Liver (tissue), 9 donors: ENCODE results near the gene BCL2. TPM values are rescaled to one million over a fixed set of nuclear protein-coding genes. Genes with fewer than 3 reads are reported as not detected.

Experiments used
- DNase-seq: peaks from one replicate; pipeline ENCODE4 v3.0.0-alpha.2; 2017; ENCODE audit warnings: low spot score
- H3K27ac ChIP-seq, 2 donors: one replicate each; pipeline ENCODE4 v1.7.0; 2013; ENCODE audit warnings: inconsistent platforms in 2 of 2, low read length in 2 of 2, control low read depth in 1 of 2, low read depth in 1 of 2, mild to moderate bottlenecking in 1 of 2
- H3K27me3 ChIP-seq, 4 donors: one replicate each; pipeline versions ENCODE4 v1.6.1 to v1.7.0; 2013; ENCODE audit warnings: low read length in 3 of 4, inconsistent platforms in 1 of 4, mild to moderate bottlenecking in 1 of 4, moderate library complexity in 1 of 4; ENCODE audit not compliant: control insufficient read depth in 4 of 4, insufficient read depth in 4 of 4
- H3K36me3 ChIP-seq, 4 donors: one replicate each; pipeline versions ENCODE4 v1.6.1 to v1.7.0; 2013; ENCODE audit warnings: low read length in 3 of 4, mild to moderate bottlenecking in 3 of 4, low read depth in 1 of 4, moderate library complexity in 1 of 4; ENCODE audit not compliant: control insufficient read depth in 4 of 4, insufficient read depth in 3 of 4
- H3K4me1 ChIP-seq, 4 donors: one replicate each; pipeline versions ENCODE4 v1.6.1 to v1.7.0; 2013; ENCODE audit warnings: low read length in 3 of 4, mild to moderate bottlenecking in 3 of 4, moderate library complexity in 1 of 4; ENCODE audit not compliant: control insufficient read depth in 4 of 4, insufficient read depth in 4 of 4
- H3K4me3 ChIP-seq, 3 donors: one replicate each; pipeline versions ENCODE4 v1.6.1 to v1.7.0; 2013; ENCODE audit warnings: low read length in 3 of 3, control low read depth in 1 of 3, low read depth in 1 of 3, mild to moderate bottlenecking in 1 of 3
- H3K9ac ChIP-seq, 2 donors: one replicate each; pipeline ENCODE4 v1.7.0; 2013; ENCODE audit warnings: low read length in 2 of 2, mild to moderate bottlenecking in 2 of 2, moderate library complexity in 2 of 2, control low read depth in 1 of 2, low read depth in 1 of 2
- H3K9me3 ChIP-seq, 4 donors: one replicate each; pipeline versions ENCODE4 v1.6.1 to v1.7.0; 2013; ENCODE audit warnings: low read length in 3 of 4; ENCODE audit not compliant: control insufficient read depth in 4 of 4
- EGR1 ChIP-seq, 2 donors: IDR thresholded peaks; 2 replicates each; pipeline ENCODE4 v1.6.1; 2016 to 2018; ENCODE audit warnings: antibody characterized with exemption in 2 of 2, low read depth in 2 of 2
- FOXA1 ChIP-seq: IDR thresholded peaks from 2 replicates; pipeline ENCODE4 v1.6.1; 2016; ENCODE audit warnings: antibody characterized with exemption
- FOXA2 ChIP-seq: IDR thresholded peaks from 2 replicates; pipeline ENCODE4 v1.6.1; 2016; ENCODE audit warnings: antibody characterized with exemption
- GABPA ChIP-seq, 2 donors: IDR thresholded peaks in 1 of 2; conservative IDR thresholded peaks in 1 of 2; 2 replicates each; pipeline ENCODE4 v1.6.1; 2016; ENCODE audit warnings: antibody characterized with exemption in 2 of 2, mild to moderate bottlenecking in 1 of 2, moderate library complexity in 1 of 2
- HNF4A ChIP-seq, 2 donors: conservative IDR thresholded peaks; 2 replicates each; pipeline ENCODE4 v1.6.1; 2016; ENCODE audit warnings: antibody characterized with exemption in 2 of 2, mild to moderate bottlenecking in 2 of 2
- HNF4G ChIP-seq: IDR thresholded peaks from 2 replicates; pipeline ENCODE4 v1.6.1; 2016; ENCODE audit warnings: antibody characterized with exemption
- JUND ChIP-seq, 2 donors: IDR thresholded peaks; 2 replicates each; pipeline ENCODE4 v1.6.1; 2016; ENCODE audit warnings: antibody characterized with exemption in 2 of 2
- NR2F2 ChIP-seq: IDR thresholded peaks from 2 replicates; pipeline ENCODE4 v1.6.1; 2016; ENCODE audit warnings: antibody characterized with exemption
- RAD21 ChIP-seq, 2 donors: IDR thresholded peaks; 2 replicates each; pipeline ENCODE4 v1.6.1; 2016; ENCODE audit warnings: antibody characterized with exemption in 2 of 2, mild to moderate bottlenecking in 2 of 2
- RXRA ChIP-seq, 2 donors: IDR thresholded peaks; 2 replicates each; pipeline ENCODE4 v1.6.1; 2017 to 2018; ENCODE audit warnings: antibody characterized with exemption in 2 of 2, mild to moderate bottlenecking in 1 of 2
- SP1 ChIP-seq: IDR thresholded peaks from 2 replicates; pipeline ENCODE4 v1.6.1; 2018; ENCODE audit warnings: antibody characterized with exemption, mild to moderate bottlenecking
- TAF1 ChIP-seq: conservative IDR thresholded peaks from 2 replicates; pipeline ENCODE4 v1.6.1; 2016; ENCODE audit warnings: antibody characterized with exemption, mild to moderate bottlenecking
- YY1 ChIP-seq: IDR thresholded peaks from 2 replicates; pipeline ENCODE4 v1.6.1; 2016; ENCODE audit warnings: antibody characterized with exemption, mild to moderate bottlenecking
- WGBS: extraction: QIAGEN DNeasy Blood & Tissue Kit; methylation state at CpG from one replicate; pipeline ENCODE4 v1.1.7; 2013; 5-methylcytosine and 5-hydroxymethylcytosine counted together
- polyA plus RNA-seq, 2 donors: library from polyadenylated mRNA; stranded (reverse) in 1 of 2; unstranded in 1 of 2; fragments of 200-250 nt in 1 of 2; fragments of >200 nt in 1 of 2; fragmentation: Nextera tagmentation in 1 of 2; extraction: Ambion mirVana in 1 of 2; gene quantifications; one replicate each; pipeline versions ENCODE4 v1.2.1 to v1.2.3, GENCODE V29; 2013 to 2015
- total RNA-seq, 2 donors: library from RNA; depleted of rRNA; stranded (reverse); fragments of >200 nt; gene quantifications; one replicate each; pipeline ENCODE4 v1.2.3, GENCODE V29; 2014
- TF ChIP-seq, protein P1 (sequence below): fragments of 150-350 bp; IDR thresholded peaks from 2 replicates; pipeline ENCODE4 v1.5.1; 2017; ENCODE audit warnings: improper control_type of control experiment, low read depth, low read length; ENCODE audit not compliant: missing input control
- TF ChIP-seq, protein P2 (sequence below): IDR thresholded peaks from 2 replicates; pipeline ENCODE4 v1.6.1; 2016; ENCODE audit warnings: antibody characterized with exemption
- TF ChIP-seq, protein P3 (sequence below): IDR thresholded peaks from 2 replicates; pipeline ENCODE4 v1.6.1; 2016; ENCODE audit warnings: antibody characterized with exemption
- TF ChIP-seq, protein P4 (sequence below): IDR thresholded peaks from 2 replicates; pipeline ENCODE4 v1.6.1; 2016; ENCODE audit warnings: antibody characterized with exemption
- TF ChIP-seq, protein P5 (sequence below): IDR thresholded peaks from 2 replicates; pipeline ENCODE4 v1.6.1; 2016; ENCODE audit warnings: antibody characterized with exemption, mild to moderate bottlenecking
- donor health status: healthy.
- donor health status: healthy.
- donor health status: healthy.
- donor health status: healthy.
- donor health status: healthy.

The BCL2 gene
- total and polyA plus RNA-seq, 4 donors = 0.40 to 3.9 (median 1.4) TPM

GRCh38 chr18:63089041-63089440, 230.5 kb downstream of the BCL2 start:
- WGBS = 83% methylated on average over 11 of the region's 11 CpGs
- Histone ChIP-seq H3K4me3 (no peak overlapping the region), H3K4me1 (no peaks in the 10 kb centered on the region), H3K9ac (no peak overlapping the region), H3K27ac (no peak overlapping the region), H3K27me3 (no peaks in the 10 kb centered on the region), H3K9me3 (no peaks in the 10 kb centered on the region), H3K36me3 (no peaks in the 10 kb centered on the region)
- no peak for DNase-seq
- TF ChIP-seq JUND (IDR thresholded peaks at IDR 0.05) (no peak), SP1 (no peak), YY1 (no peak), TAF1 (no peak), NR2F2 (no peak), FOXA1 (no peak), RAD21 (IDR thresholded peaks at IDR 0.05) (no peak)
- TF ChIP-seq, protein P1, sequence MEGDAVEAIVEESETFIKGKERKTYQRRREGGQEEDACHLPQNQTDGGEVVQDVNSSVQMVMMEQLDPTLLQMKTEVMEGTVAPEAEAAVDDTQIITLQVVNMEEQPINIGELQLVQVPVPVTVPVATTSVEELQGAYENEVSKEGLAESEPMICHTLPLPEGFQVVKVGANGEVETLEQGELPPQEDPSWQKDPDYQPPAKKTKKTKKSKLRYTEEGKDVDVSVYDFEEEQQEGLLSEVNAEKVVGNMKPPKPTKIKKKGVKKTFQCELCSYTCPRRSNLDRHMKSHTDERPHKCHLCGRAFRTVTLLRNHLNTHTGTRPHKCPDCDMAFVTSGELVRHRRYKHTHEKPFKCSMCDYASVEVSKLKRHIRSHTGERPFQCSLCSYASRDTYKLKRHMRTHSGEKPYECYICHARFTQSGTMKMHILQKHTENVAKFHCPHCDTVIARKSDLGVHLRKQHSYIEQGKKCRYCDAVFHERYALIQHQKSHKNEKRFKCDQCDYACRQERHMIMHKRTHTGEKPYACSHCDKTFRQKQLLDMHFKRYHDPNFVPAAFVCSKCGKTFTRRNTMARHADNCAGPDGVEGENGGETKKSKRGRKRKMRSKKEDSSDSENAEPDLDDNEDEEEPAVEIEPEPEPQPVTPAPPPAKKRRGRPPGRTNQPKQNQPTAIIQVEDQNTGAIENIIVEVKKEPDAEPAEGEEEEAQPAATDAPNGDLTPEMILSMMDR = no peak
- TF ChIP-seq, protein P2, sequence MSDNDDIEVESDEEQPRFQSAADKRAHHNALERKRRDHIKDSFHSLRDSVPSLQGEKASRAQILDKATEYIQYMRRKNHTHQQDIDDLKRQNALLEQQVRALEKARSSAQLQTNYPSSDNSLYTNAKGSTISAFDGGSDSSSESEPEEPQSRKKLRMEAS = no peak
- TF ChIP-seq, protein P3, sequence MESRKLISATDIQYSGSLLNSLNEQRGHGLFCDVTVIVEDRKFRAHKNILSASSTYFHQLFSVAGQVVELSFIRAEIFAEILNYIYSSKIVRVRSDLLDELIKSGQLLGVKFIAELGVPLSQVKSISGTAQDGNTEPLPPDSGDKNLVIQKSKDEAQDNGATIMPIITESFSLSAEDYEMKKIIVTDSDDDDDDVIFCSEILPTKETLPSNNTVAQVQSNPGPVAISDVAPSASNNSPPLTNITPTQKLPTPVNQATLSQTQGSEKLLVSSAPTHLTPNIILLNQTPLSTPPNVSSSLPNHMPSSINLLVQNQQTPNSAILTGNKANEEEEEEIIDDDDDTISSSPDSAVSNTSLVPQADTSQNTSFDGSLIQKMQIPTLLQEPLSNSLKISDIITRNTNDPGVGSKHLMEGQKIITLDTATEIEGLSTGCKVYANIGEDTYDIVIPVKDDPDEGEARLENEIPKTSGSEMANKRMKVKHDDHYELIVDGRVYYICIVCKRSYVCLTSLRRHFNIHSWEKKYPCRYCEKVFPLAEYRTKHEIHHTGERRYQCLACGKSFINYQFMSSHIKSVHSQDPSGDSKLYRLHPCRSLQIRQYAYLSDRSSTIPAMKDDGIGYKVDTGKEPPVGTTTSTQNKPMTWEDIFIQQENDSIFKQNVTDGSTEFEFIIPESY = no peak

GRCh38 chr18:63088262-63088661, 231.3 kb downstream of the BCL2 start:
- Histone ChIP-seq H3K36me3 (no peaks in the 10 kb centered on the region), H3K9ac (no peak overlapping the region), H3K4me3 (no peak overlapping the region), H3K9me3 (no peaks in the 10 kb centered on the region), H3K4me1 (no peaks in the 10 kb centered on the region), H3K27me3 (no peaks in the 10 kb centered on the region), H3K27ac (no peak overlapping the region)
- 75% methylated on average over 7 of the region's 7 CpGs for WGBS
- no peak for DNase-seq
- TF ChIP-seq RXRA (IDR thresholded peaks at IDR 0.05) (no peak), HNF4A (conservative IDR thresholded peaks at IDR 0.05) (no peak), YY1 (no peak), GABPA (IDR thresholded peaks at IDR 0.05 in 1 of 2, conservative IDR thresholded peaks at IDR 0.05 in 1 of 2) (no peak), TAF1 (no peak), FOXA2 (no peak), EGR1 (IDR thresholded peaks at IDR 0.05; ENCODE audit: low read depth in 2 of 2) (no peak), SP1 (no peak), HNF4G (no peak), FOXA1 (no peak), NR2F2 (no peak), JUND (IDR thresholded peaks at IDR 0.05) (no peak)
- TF ChIP-seq, protein P3 = no peak
- TF ChIP-seq, protein P1 = no peak
- TF ChIP-seq, protein P4, sequence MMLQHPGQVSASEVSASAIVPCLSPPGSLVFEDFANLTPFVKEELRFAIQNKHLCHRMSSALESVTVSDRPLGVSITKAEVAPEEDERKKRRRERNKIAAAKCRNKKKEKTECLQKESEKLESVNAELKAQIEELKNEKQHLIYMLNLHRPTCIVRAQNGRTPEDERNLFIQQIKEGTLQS = no peak
- TF ChIP-seq, protein P2 = no peak
- TF ChIP-seq, protein P5, sequence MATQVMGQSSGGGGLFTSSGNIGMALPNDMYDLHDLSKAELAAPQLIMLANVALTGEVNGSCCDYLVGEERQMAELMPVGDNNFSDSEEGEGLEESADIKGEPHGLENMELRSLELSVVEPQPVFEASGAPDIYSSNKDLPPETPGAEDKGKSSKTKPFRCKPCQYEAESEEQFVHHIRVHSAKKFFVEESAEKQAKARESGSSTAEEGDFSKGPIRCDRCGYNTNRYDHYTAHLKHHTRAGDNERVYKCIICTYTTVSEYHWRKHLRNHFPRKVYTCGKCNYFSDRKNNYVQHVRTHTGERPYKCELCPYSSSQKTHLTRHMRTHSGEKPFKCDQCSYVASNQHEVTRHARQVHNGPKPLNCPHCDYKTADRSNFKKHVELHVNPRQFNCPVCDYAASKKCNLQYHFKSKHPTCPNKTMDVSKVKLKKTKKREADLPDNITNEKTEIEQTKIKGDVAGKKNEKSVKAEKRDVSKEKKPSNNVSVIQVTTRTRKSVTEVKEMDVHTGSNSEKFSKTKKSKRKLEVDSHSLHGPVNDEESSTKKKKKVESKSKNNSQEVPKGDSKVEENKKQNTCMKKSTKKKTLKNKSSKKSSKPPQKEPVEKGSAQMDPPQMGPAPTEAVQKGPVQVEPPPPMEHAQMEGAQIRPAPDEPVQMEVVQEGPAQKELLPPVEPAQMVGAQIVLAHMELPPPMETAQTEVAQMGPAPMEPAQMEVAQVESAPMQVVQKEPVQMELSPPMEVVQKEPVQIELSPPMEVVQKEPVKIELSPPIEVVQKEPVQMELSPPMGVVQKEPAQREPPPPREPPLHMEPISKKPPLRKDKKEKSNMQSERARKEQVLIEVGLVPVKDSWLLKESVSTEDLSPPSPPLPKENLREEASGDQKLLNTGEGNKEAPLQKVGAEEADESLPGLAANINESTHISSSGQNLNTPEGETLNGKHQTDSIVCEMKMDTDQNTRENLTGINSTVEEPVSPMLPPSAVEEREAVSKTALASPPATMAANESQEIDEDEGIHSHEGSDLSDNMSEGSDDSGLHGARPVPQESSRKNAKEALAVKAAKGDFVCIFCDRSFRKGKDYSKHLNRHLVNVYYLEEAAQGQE = no peak
